Metanephros (tissue), 2 donors: ENCODE measurements around the gene KRTAP5-7. TPM values are rescaled to one million over a fixed set of nuclear protein-coding genes. Genes with fewer than 3 reads are reported as not detected.

Experiments
- small RNA-seq: library from RNA; depleted of rRNA; stranded (forward); fragments of <200 nt; gene quantifications from one replicate; pipeline ENCODE3, GENCODE V24; 2014; ENCODE audit warnings: low replicate concordance
- total RNA-seq: library from RNA; depleted of rRNA; stranded (reverse); fragments of >200 nt; gene quantifications from one replicate; pipeline ENCODE4 v1.2.3, GENCODE V29; 2014

KRTAP5-7 gene, protein sequence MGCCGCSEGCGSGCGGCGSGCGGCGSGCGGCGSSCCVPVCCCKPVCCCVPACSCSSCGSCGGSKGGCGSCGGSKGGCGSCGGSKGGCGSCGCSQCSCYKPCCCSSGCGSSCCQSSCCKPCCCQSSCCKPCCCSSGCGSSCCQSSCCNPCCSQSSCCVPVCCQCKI
- 0.23 TPM for total RNA-seq

DNA sequence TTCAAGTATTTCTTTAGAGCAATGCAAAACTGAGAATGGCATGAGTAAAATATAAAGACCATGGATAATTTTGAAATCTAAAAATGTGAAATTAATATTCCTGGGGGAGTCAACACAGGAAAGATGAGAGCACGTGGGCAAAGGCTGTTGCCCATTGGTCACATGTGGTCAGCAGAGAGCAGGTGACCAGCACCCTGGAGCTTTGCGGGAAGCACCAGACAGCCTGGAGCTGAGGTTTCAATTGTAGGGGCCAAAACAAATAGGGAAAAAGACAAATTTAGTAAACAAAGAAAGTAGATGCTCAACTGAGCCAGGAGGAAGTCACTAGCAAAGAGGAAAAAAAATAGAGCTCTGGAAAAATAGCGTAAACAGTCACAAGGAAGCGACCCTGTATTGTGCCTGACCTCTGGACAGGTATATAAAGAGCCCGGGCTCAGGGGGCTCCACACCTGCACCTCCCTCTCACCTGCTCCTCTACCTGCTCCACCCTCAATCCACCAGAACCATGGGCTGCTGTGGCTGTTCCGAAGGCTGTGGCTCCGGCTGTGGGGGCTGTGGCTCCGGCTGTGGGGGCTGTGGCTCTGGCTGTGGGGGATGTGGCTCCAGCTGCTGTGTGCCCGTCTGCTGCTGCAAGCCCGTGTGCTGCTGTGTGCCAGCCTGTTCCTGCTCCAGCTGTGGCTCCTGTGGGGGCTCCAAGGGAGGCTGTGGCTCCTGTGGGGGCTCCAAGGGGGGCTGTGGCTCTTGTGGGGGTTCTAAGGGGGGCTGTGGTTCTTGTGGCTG is at the start of gene KRTAP5-7:
TSS of gene KRTAP5-7 (plus strand) at position 472 of the 780 bp plus-strand sequence. CDS start at position 506, 34 bp downstream.

DNA sequence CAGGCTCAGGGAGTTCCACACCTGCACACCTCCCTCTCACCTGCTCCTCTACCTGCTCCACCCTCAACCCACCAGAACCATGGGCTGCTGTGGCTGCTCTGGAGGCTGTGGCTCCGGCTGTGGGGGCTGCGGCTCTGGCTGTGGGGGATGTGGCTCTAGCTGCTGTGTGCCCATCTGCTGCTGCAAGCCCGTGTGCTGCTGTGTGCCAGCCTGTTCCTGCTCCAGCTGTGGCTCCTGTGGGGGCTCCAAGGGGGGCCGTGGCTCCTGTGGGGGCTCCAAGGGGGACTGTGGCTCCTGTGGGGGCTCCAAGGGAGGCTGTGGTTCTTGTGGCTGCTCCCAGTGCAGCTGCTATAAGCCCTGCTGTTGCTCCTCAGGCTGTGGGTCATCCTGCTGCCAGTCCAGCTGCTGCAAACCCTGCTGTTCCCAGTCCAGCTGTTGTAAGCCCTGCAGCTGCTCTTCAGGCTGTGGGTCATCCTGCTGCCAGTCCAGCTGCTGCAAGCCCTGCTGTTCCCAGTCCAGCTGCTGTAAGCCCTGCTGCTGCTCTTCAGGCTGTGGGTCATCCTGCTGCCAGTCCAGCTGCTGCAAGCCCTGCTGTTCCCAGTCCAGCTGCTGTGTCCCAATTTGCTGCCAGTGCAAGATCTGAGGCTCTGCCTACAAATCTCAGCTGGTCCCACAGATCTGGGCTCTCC is 11.1 kb downstream of the KRTAP5-7 start, which contains the start of gene KRTAP5-8:
TSS of gene KRTAP5-8 (plus strand) at position 49 of the 689 bp plus-strand sequence. CDS start at position 80, 31 bp downstream.

DNA sequence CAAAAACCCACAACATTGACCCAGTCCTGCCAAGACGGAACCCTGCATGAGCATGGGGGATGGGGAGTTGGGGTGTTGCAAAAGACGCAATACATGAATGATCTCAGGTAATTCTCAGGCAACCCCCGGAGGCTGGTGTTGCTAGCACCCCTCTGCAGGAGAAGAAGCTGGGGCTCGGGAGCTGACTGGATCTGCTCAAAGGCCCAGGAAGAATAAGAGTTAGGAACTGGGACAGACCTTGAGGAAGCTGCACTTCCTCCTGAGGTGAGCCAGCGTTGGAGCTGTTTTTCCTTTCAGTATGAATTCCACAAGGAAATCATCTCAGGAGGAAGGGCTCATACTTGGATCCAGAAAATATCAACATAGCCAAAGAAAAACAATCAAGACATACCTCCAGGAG is 21.1 kb downstream of the KRTAP5-7 start, which contains the start of gene KRTAP5-9:
TSS of gene KRTAP5-9 (plus strand) at position 301 of the 400 bp plus-strand sequence. CDS start 238 bp downstream, outside the sequence.

GRCh38 chr11:71565263-71565662 is 38.2 kb downstream of the KRTAP5-7 start, which contains the start of gene KRTAP5-10:
KRTAP5-10 (plus strand) TSS chr11:71565563; CDS start chr11:71565588, 25 bp downstream.

Small RNA genes lying within 50 kb of the gene (small RNA-seq; reads per million reads assigned to genes)
- gene AP000867.1: not detected

Other genes starting within 250 kb of the KRTAP5-7 start
- 21.8 TPM for gene DHCR7, start 78.9 kb upstream of the KRTAP5-7 start, total RNA-seq
- 51.4 TPM for gene NADSYN1, start 74.1 kb upstream of the KRTAP5-7 start, total RNA-seq
- gene KRTAP5-8, start 10.8 kb downstream of the KRTAP5-7 start, total RNA-seq: 1.1 TPM
- gene KRTAP5-9, start 21.2 kb downstream of the KRTAP5-7 start, total RNA-seq: 0.23 TPM
- not detected for gene KRTAP5-10, start 38.3 kb downstream of the KRTAP5-7 start, total RNA-seq
- gene KRTAP5-11, start 55.6 kb downstream of the KRTAP5-7 start, total RNA-seq: not detected